Hepatocyte (in vitro differentiated cells): ENCODE measurements around the gene NPIPA1. TPM values are rescaled to one million over a fixed set of nuclear protein-coding genes. Genes with fewer than 3 reads are reported as not detected.

Experiments
- DNase-seq: peaks from one replicate; pipeline ENCODE4 v3.0.0-alpha.2; 2016; ENCODE audit warnings: low spot score
- H2AFZ ChIP-seq: fragments of 200-600 bp; sonication (generic); 2 replicates; pipeline ENCODE4 v1.6.0; 2016; ENCODE audit warnings: antibody characterized with exemption, mild to moderate bottlenecking
- H3K27ac ChIP-seq: fragments of 200-600 bp; sonication (generic); 2 replicates; pipeline ENCODE4 v1.5.1; 2016; ENCODE audit warnings: mild to moderate bottlenecking
- H3K27me3 ChIP-seq: fragments of 200-600 bp; sonication (generic); 2 replicates; pipeline ENCODE4 v1.6.1; 2016
- H3K36me3 ChIP-seq: fragments of 200-600 bp; sonication (generic); replicated peaks from 2 replicates; pipeline ENCODE4 v1.5.1; 2016; ENCODE audit warnings: low read depth; ENCODE audit not compliant: insufficient read depth
- H3K4me1 ChIP-seq: fragments of 200-600 bp; sonication (generic); 2 replicates; pipeline ENCODE4 v1.5.1; 2016; ENCODE audit warnings: mild to moderate bottlenecking, moderate library complexity; ENCODE audit not compliant: insufficient read depth
- H3K4me2 ChIP-seq: fragments of 200-600 bp; sonication (generic); 2 replicates; pipeline ENCODE4 v1.6.0; 2016
- H3K4me3 ChIP-seq: fragments of 200-600 bp; sonication (generic); 2 replicates; pipeline ENCODE4 v1.5.1; 2016; ENCODE audit warnings: mild to moderate bottlenecking
- H3K79me2 ChIP-seq: fragments of 200-600 bp; sonication (generic); 2 replicates; pipeline ENCODE4 v1.6.0; 2017; ENCODE audit warnings: mild to moderate bottlenecking
- H3K9me2 ChIP-seq: fragments of 200-600 bp; sonication (generic); replicated peaks from 2 replicates; pipeline ENCODE4 v1.6.0; 2017; ENCODE audit warnings: mild to moderate bottlenecking; ENCODE audit not compliant: insufficient read depth
- H3K9me3 ChIP-seq: fragments of 200-600 bp; sonication (generic); 2 replicates; pipeline ENCODE4 v1.5.1; 2016; ENCODE audit warnings: low read depth, mild to moderate bottlenecking
- H4K20me1 ChIP-seq: fragments of 200-600 bp; sonication (generic); 2 replicates; pipeline ENCODE4 v1.6.0; 2016; ENCODE audit warnings: mild to moderate bottlenecking; ENCODE audit not compliant: insufficient read depth, poor library complexity, severe bottlenecking
- EZH2 ChIP-seq: fragments of 200-600 bp; sonication (generic); IDR thresholded peaks from 2 replicates; pipeline ENCODE4 v1.6.1; 2016; ENCODE audit warnings: antibody characterized with exemption, mild to moderate bottlenecking, borderline replicate concordance
- EZH2phosphoT487 ChIP-seq: fragments of 200-600 bp; sonication (generic); IDR thresholded peaks from one replicate; pipeline ENCODE4 v1.6.1; 2018; ENCODE audit warnings: antibody characterized with exemption, mild to moderate bottlenecking, low read depth, moderate library complexity; ENCODE audit not compliant: unreplicated experiment, severe bottlenecking
- whole genome bisulfite sequencing: methylation state at CpG from one replicate; pipeline ENCODE4 v1.1.6; 2016; ENCODE audit warnings: low lambda C conversion rate; ENCODE audit errors: missing lambda C conversion rate; 5-methylcytosine and 5-hydroxymethylcytosine counted together
- polyA plus RNA-seq: library from polyadenylated mRNA; unstranded; fragments of >200 nt; fragmentation: Nextera tagmentation; extraction: Ambion mirVana; gene quantifications from 2 replicates; pipeline ENCODE4 v1.2.1, GENCODE V29; 2016
- total RNA-seq: library from RNA; depleted of rRNA; stranded (reverse); fragments of >200 nt; gene quantifications from 2 replicates; pipeline ENCODE4 v1.2.3, GENCODE V29; 2014
- TF ChIP-seq, protein P1 (sequence below): fragments of 200-600 bp; sonication (generic); IDR thresholded peaks from 2 replicates; pipeline ENCODE4 v1.5.1; 2016; ENCODE audit warnings: antibody characterized with exemption, mild to moderate bottlenecking; ENCODE audit not compliant: poor library complexity

The NPIPA1 gene
- total and polyA plus RNA-seq, 2 experiments from 2014 or later = 42.8 to 47.5 TPM

DNA sequence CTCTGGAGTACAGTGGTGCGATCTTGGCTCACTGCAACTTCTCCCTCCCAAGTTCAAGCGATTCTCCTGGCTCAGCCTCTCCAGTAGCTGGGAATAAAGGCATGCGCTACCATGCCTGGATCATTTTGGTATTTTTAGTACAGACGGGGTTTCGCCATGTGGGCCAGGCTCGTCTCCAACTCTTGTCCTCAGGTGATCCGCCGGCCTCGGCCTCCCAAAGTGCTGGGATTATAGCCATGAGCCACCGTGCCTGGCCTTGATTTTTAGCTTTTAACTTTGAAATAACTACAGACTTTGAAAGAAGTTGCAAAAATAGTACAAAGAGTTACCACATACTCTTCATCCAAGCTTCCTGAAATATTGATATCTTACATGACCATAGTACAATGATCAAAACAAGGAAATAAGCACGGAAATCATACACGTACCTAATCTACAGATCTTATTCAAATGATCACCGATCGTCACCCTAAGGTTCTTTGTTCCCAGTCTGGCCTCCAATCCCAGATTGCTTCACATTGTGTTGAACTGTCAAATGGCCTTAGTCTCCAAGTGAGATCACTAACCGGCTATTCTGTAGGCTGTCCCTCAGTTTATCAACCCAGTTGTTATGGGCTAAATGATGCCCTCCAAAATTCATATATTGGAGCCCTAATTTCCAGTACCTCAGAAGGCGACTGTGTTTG is 18.4 kb downstream of the NPIPA1 start:
- H3K4me1 ChIP-seq = peaks cover 11% of the 10 kb centered on the region
- H3K4me3 ChIP-seq = no peak overlapping the region
- no peak overlapping the region for H3K27ac ChIP-seq
- DNase-seq = no peak
- H3K36me3 ChIP-seq = no peaks in the 10 kb centered on the region
- H3K79me2 ChIP-seq = no peaks in the 10 kb centered on the region
- H3K4me2 ChIP-seq = no peak overlapping the region
- TF ChIP-seq, protein P1, sequence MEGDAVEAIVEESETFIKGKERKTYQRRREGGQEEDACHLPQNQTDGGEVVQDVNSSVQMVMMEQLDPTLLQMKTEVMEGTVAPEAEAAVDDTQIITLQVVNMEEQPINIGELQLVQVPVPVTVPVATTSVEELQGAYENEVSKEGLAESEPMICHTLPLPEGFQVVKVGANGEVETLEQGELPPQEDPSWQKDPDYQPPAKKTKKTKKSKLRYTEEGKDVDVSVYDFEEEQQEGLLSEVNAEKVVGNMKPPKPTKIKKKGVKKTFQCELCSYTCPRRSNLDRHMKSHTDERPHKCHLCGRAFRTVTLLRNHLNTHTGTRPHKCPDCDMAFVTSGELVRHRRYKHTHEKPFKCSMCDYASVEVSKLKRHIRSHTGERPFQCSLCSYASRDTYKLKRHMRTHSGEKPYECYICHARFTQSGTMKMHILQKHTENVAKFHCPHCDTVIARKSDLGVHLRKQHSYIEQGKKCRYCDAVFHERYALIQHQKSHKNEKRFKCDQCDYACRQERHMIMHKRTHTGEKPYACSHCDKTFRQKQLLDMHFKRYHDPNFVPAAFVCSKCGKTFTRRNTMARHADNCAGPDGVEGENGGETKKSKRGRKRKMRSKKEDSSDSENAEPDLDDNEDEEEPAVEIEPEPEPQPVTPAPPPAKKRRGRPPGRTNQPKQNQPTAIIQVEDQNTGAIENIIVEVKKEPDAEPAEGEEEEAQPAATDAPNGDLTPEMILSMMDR = no peak
- TF ChIP-seq EZH2phosphoT487 (no peak), EZH2 (no peak)
- no peaks in the 10 kb centered on the region for H3K9me3 ChIP-seq
- H2AFZ ChIP-seq = no peak overlapping the region
- H3K27me3 ChIP-seq = no peaks in the 10 kb centered on the region
- no peaks in the 10 kb centered on the region for H4K20me1 ChIP-seq
- H3K9me2 ChIP-seq = no peaks in the 10 kb centered on the region
- WGBS = 93% methylated on average over 16 of the region's 16 CpGs

GRCh38 chr16:14957576-14958322 is 20.5 kb downstream of the NPIPA1 start:
- Histone ChIP-seq H3K27me3 (peaks cover 8% of the 10 kb centered on the region), H4K20me1 (no peaks in the 10 kb centered on the region), H3K9me3 (no peaks in the 10 kb centered on the region), H3K4me2 (no peak overlapping the region), H3K36me3 (no peaks in the 10 kb centered on the region), H2AFZ (no peak overlapping the region), H3K27ac (no peak overlapping the region), H3K4me3 (no peak overlapping the region), H3K9me2 (no peaks in the 10 kb centered on the region), H3K79me2 (no peaks in the 10 kb centered on the region), H3K4me1 (peaks cover 11% of the 10 kb centered on the region)
- no peak for DNase-seq
- 98% methylated on average over 28 of the region's 28 CpGs for WGBS
- no peak for TF ChIP-seq EZH2
- TF ChIP-seq EZH2phosphoT487 = no peak
- TF ChIP-seq, protein P1 = no peak

DNA sequence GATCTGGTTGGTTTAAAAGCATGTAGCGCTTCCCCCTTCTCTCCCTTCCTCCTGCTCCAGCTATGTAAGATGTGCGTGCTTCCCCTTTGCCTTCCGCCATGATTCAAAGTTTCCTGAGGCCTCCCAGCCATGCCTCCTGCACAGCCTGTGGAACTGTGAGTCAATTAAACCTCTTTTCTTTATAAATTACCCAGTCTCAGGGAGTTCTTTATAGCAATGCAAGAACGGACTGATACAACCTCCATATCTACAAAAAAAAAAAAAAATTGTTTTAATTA is 21.0 kb downstream of the NPIPA1 start:
- H3K9me2 ChIP-seq = no peaks in the 10 kb centered on the region
- DNase-seq = no peak
- no peaks in the 10 kb centered on the region for H3K36me3 ChIP-seq
- H3K4me2 ChIP-seq = no peak overlapping the region
- H3K27ac ChIP-seq = no peak overlapping the region
- 96% methylated on average over 4 of the region's 4 CpGs for WGBS
- no peaks in the 10 kb centered on the region for H3K9me3 ChIP-seq
- H3K79me2 ChIP-seq = no peaks in the 10 kb centered on the region
- no peaks in the 10 kb centered on the region for H4K20me1 ChIP-seq
- no peak overlapping the region for H3K4me3 ChIP-seq
- no peak for TF ChIP-seq EZH2
- no peak for TF ChIP-seq EZH2phosphoT487
- TF ChIP-seq, protein P1 = no peak
- H3K27me3 ChIP-seq = peaks cover 8% of the 10 kb centered on the region
- peaks cover 11% of the 10 kb centered on the region for H3K4me1 ChIP-seq
- no peak overlapping the region for H2AFZ ChIP-seq
